HL-60 (cell line): Measurements from ENCODE around the gene KRT36.

ENCODE experiments used
- DNase-seq, 2 experiments: peaks; one replicate each; pipeline ENCODE4 v3.0.0-alpha.2; 2010 to 2020; ENCODE audit warnings: low read depth in 1 of 2, low spot score in 1 of 2
- H3K27ac ChIP-seq: fragments of 250-450 bp; sonication (Bioruptor Pico); replicated peaks from 2 replicates; pipeline ENCODE4 v1.5.1; 2020; ENCODE audit warnings: mild to moderate bottlenecking, moderate library complexity
- H3K27me3 ChIP-seq: fragments of 250-450 bp; sonication (Bioruptor Pico); 2 replicates; pipeline ENCODE4 v1.5.1; 2021; ENCODE audit warnings: mild to moderate bottlenecking, moderate library complexity; ENCODE audit not compliant: insufficient read depth, poor library complexity, severe bottlenecking
- H3K4me3 ChIP-seq: replicated peaks from 2 replicates; pipeline ENCODE4 v1.5.1; 2011; ENCODE audit warnings: mild to moderate bottlenecking, control low read depth, low read length; ENCODE audit not compliant: insufficient read depth
- CTCF ChIP-seq: IDR thresholded peaks from one replicate; pipeline ENCODE4 v1.5.1; 2011; ENCODE audit warnings: low read length, control low read depth, inconsistent platforms; ENCODE audit not compliant: insufficient read depth
- GABPA ChIP-seq: IDR thresholded peaks from 2 replicates; pipeline ENCODE4 v1.6.1; 2012; ENCODE audit warnings: low read depth
- POLR2AphosphoS5 ChIP-seq: IDR thresholded peaks from 2 replicates; pipeline ENCODE4 v1.6.1; 2012; ENCODE audit warnings: low read depth
- REST ChIP-seq: IDR thresholded peaks from 2 replicates; pipeline ENCODE4 v1.6.1; 2012; ENCODE audit warnings: low read depth; ENCODE audit not compliant: insufficient replicate concordance
- SPI1 ChIP-seq: IDR thresholded peaks from 2 replicates; pipeline ENCODE4 v1.6.1; 2012; ENCODE audit warnings: low read depth, mild to moderate bottlenecking, borderline replicate concordance
- long read RNA-seq: library from polyadenylated mRNA; unstranded; transcript quantifications from one replicate; pipeline ENCODE4 v2.0.0, GENCODE V29; 2020

Gene KRT36
- long read RNA-seq = 0 reads

- DNase-seq = no peak
- Histone ChIP-seq H3K4me3 (no peak within 1 kb of the TSS), H3K27ac (no peak within 1 kb of the TSS), H3K27me3 (no peaks in the 10 kb centered on the region)
- TF ChIP-seq POLR2AphosphoS5 (no peak), GABPA (no peak), REST (no peak), SPI1 (no peak), CTCF (no peak)
Measured at GRCh38 chr17:41489531-41489930, at the start of gene KRT36. Gene KRT36 (minus strand): TSS chr17:41489910. CDS start chr17:41489864, 46 bp downstream.

- no peak overlapping the region for H3K4me3 ChIP-seq
- TF ChIP-seq CTCF (no peak), REST (no peak), POLR2AphosphoS5 (no peak), GABPA (no peak), SPI1 (no peak)
- no peak overlapping the region for H3K27ac ChIP-seq
Measured at GRCh38 chr17:41539071-41539492, 49.4 kb upstream of the KRT36 start.

GRCh38 chr17:41538565-41538991 lies 48.9 kb upstream of the KRT36 start:
- Histone ChIP-seq H3K27ac (no peak overlapping the region), H3K4me3 (no peak overlapping the region), H3K27me3 (peaks cover 4% of the 10 kb centered on the region)
- TF ChIP-seq SPI1 (no peak), POLR2AphosphoS5 (no peak), CTCF (no peak), REST (no peak), GABPA (no peak)
- no peak for DNase-seq

More at GRCh38 chr17:41539071-41539492, 49.4 kb upstream of the KRT36 start:
- peaks cover 2% of the 10 kb centered on the region for H3K27me3 ChIP-seq
- no peak for DNase-seq
